ENCODE data around the gene TRIM61.

The TRIM61 gene

DNA sequence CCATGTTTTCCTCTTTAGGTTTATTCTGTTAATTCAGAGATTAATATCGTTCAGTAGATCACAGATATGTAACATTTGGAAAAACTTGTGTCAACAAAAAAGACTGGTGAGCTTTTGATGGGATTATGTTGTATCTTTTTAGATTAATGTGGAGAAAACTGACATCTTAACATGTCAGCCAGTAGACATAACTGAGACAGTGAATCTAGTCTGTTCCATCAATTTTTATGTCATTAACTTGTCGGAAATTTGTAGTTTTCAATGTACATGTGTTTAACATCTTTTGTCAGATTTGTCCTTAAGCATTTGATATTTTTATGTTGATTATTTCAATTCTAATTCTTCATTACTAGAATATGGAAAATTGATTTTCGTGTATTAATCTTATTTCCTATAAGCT lies 58.5 kb downstream of the TRIM61 start:
- no peak overlapping the region for H3K4me2 ChIP-seq (ENCODE audit: low read depth, low read length)
- no peak overlapping the region for H3K4me3 ChIP-seq (ENCODE audit: low read length)
- H3K9me3 ChIP-seq (replicated peaks; ENCODE audit: insufficient read depth, low read length) = no peaks in the 10 kb centered on the region
- H3K27ac ChIP-seq (ENCODE audit: low read length) = no peak overlapping the region
- no peak for DNase-seq
- TF ChIP-seq, protein P1, sequence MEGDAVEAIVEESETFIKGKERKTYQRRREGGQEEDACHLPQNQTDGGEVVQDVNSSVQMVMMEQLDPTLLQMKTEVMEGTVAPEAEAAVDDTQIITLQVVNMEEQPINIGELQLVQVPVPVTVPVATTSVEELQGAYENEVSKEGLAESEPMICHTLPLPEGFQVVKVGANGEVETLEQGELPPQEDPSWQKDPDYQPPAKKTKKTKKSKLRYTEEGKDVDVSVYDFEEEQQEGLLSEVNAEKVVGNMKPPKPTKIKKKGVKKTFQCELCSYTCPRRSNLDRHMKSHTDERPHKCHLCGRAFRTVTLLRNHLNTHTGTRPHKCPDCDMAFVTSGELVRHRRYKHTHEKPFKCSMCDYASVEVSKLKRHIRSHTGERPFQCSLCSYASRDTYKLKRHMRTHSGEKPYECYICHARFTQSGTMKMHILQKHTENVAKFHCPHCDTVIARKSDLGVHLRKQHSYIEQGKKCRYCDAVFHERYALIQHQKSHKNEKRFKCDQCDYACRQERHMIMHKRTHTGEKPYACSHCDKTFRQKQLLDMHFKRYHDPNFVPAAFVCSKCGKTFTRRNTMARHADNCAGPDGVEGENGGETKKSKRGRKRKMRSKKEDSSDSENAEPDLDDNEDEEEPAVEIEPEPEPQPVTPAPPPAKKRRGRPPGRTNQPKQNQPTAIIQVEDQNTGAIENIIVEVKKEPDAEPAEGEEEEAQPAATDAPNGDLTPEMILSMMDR (IDR thresholded peaks at IDR 0.05; ENCODE audit: low read length) = no peak
- TF ChIP-seq EZH2 (optimal IDR thresholded peaks at IDR 0.05; ENCODE audit: low read depth, low read length) (no peak), EZH2phosphoT487 (IDR thresholded peaks at IDR 0.05; ENCODE audit: low read length) (no peak)
- no peaks in the 10 kb centered on the region for H3K36me3 ChIP-seq (replicated peaks; ENCODE audit: insufficient read depth, low read length)
- H3K4me1 ChIP-seq (ENCODE audit: low read length) = no peaks in the 10 kb centered on the region
- no peaks in the 10 kb centered on the region for H3F3A ChIP-seq (ENCODE audit: insufficient read depth, low read length)
- no peak overlapping the region for H3K9ac ChIP-seq (ENCODE audit: low read length)
- H3K9me2 ChIP-seq (replicated peaks; ENCODE audit: insufficient read depth, low read length) = no peaks in the 10 kb centered on the region
- no peaks in the 10 kb centered on the region for H3K27me3 ChIP-seq (replicated peaks; ENCODE audit: insufficient read depth, low read length)
- H2AFZ ChIP-seq (ENCODE audit: low read length) = no peak overlapping the region
- no peaks in the 10 kb centered on the region for H4K20me1 ChIP-seq (ENCODE audit: insufficient read depth, low read length)
- H3K79me2 ChIP-seq (ENCODE audit: low read length) = no peaks in the 10 kb centered on the region
